GM21381 (cell line): ENCODE results near the gene SPINK14.

Experiments
- ATAC-seq: cut with Tn5 transposase; IDR thresholded peaks from one replicate; pipeline ENCODE4 v1.9.1; 2021; ENCODE audit warnings: mild to moderate bottlenecking, moderate library complexity; ENCODE audit not compliant: unreplicated experiment

The SPINK14 gene

DNA sequence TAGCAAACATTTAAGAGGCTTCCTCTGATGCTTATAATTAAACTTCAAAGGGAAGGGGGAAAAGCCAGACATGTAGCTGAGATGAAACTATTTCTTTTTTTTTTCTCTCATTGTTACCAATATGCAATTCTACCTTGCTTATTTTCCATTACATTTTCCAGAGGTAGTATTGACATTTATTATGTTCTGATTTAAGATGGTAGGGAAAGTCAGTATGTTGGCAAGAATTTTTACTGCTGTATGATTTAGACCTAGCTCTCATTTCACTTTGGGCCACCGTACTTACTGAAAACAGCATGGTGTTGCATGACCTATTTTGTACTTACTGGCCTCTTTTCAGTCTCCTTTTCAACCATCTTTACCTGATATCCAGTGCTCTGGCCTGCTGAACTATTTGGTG is 24.9 kb downstream of the SPINK14 start:
- no peak for ATAC-seq

DNA sequence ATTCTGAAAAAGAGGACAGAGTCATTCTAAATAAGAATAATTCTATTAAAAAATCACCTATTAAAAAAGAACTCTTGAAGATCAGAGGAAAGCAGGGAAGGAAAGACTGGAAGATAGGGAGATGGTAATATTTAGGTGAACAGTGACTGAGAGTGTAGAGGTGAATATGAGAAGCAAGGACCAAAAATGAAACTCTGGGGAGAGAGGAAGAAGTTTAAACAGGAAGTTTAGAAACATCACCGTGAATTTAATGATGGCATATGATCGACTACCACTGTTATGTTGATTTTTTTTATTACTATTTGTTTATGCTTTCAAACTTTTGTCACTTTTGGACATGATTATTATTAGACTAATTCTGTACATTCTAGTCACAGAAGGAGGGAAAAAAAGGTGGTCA is 32.8 kb downstream of the SPINK14 start:
- ATAC-seq = no peak

GRCh38 chr5:148202531-148203203 is 34.3 kb downstream of the SPINK14 start, which contains the start of gene SPINK6:
Gene SPINK6 (plus strand): TSS chr5:148203042. CDS start chr5:148203097, 55 bp downstream.
- ATAC-seq = no peak

GRCh38 chr5:148205044-148205806 is 36.9 kb downstream of the SPINK14 start:
- no peak for ATAC-seq

DNA sequence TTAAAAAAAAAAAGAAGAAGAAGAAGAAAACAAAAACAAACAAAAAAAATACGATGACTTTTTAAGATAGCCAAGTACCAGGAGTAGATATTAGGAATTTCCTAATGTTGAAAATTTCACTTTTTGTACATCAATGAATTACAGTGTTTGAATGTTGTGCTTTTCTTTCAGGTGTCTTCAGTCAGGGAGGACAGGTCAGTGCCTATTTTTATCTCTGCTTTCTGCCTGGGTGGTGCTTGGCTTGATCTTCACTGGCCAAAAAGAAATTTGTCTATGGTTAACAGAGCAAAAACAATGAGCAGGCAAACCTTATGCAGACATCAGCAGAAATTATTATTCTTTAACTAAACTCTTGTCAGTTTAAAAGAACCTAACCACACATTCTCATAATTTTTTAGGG is 37.5 kb downstream of the SPINK14 start:
- no peak for ATAC-seq

GRCh38 chr5:148206620-148207019 is 38.3 kb downstream of the SPINK14 start:
- no peak for ATAC-seq

DNA sequence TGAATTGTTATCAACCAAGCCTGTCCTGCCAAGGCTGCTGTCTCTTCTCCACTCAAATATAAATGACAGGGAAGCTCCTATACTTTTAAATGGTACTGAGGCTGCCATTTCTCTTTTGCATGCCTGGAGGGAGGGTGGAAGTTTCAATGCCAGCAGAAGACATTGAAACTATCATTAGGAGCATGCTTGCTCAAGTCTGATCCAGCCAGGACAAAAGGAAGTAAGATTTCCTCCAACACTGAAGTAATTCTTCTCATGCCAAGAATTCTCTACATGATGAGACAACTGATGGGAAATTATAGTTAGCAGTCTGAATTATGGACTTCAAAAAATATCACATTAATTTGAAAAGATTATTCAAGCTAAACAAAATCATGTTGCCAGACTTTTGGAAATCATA is 39.9 kb downstream of the SPINK14 start:
- ATAC-seq = no peak

GRCh38 chr5:148209151-148209770 is 40.9 kb downstream of the SPINK14 start:
- no peak for ATAC-seq

DNA sequence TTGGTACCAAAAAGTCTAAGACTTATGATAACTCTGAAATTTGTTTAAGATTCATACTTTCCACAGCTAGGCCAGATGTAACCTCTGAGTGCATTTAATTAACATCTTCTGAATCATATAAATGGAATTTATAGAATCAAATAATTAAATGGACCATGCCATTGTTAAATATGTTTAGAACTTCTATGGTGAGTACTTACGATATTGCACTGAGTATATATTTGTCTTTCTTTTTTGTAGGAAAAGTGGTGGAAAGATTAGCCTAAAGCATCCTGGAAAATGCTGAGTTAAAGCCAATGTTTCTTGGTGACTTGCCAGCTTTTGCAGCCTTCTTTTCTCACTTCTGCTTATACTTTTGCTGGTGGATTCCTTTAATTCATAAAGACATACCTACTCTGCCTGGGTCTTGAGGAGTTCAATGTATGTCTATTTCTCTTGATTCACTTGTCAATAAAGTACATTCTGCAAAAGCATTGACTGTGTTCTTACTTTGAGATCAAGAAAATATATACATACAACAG is 46.4 kb downstream of the SPINK14 start:
- no peak for ATAC-seq

DNA sequence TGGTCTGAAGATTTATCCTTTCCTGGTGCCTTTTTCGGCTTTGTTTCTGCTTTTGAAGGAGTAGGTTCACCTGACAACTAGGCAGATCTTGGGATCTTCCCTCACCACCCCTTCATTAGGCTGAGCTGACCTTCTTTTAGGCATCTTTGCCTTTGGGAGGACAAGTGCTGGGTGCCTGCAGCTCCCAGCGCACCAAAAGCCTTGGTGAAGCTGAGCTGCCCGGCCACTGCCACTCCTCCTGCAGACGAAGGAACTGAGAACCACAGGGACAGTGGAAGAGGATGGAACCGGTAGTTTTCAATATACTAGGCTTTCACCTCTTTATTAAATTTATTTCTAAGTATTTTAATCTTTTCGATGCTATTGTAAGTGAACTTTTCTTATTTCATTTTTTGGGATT is 53.2 kb downstream of the SPINK14 start:
- ATAC-seq = no peak

DNA sequence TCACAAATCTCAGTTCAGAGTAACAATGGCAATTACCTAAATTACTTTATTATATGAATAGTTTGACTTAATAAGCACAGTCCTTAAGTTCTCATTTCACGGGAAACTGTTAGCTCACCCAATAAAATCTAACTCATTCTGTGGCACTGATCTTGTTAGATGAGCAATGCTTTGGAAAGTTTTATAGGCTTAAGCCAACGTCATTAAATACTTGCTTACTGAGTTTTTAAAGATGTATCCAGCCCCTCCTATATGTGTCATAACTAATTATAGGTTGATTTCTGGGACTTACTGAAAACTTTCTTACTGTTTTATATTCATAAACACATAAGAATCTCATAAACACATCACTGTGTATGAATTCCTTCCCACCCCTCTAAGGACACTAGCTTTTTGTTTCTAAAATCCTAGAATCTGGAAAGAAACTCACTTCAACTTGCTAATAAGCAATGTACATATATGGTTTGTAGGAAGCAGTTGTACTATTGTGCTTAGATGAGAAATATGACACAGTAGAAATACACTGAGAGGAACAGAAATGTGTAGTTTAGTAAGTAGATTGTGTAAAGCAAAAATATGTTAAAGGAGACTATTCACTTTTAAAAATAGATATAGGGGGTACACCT is 55.9 kb downstream of the SPINK14 start:
- no peak for ATAC-seq
